B cell (primary cell): Measurements from ENCODE around the gene ESRRA. TPM values are rescaled to one million over a fixed set of nuclear protein-coding genes. Genes with fewer than 3 reads are reported as not detected.

Experiments used
- ATAC-seq: fragments of 200-7000 bp; cut with Tn5 transposase; one replicate; pipeline ENCODE4 v1.10.0; 2021; ENCODE audit warnings: low read depth, mild to moderate bottlenecking, moderate number of reproducible peaks, moderate library complexity
- CTCF ChIA-PET: fragments of 350-600 bp; sonication (Branson Sonifier 250); formaldehyde crosslinking; loops from one replicate; lab custom pipeline; 2021; ENCODE audit warnings: antibody characterized with exemption, inconsistent platforms; lab: Charles Lee
- POLR2A ChIA-PET: fragments of 350-600 bp; sonication (Branson Sonifier 250); formaldehyde crosslinking; loops from one replicate; lab custom pipeline; 2021; ENCODE audit warnings: antibody characterized with exemption; lab: Charles Lee
- DNase-seq: peaks from one replicate; pipeline ENCODE4 v3.0.0; 2013
- H2AFZ ChIP-seq: 2 replicates; pipeline ENCODE4 v1.6.1; 2012; ENCODE audit warnings: mild to moderate bottlenecking, low read depth, low read length; ENCODE audit not compliant: insufficient read depth, poor library complexity, severe bottlenecking
- H3K27ac ChIP-seq, 2 donors: 1 replicate in 1 of 2; 2 replicates in 1 of 2; pipeline ENCODE4 v1.5.1; 2012 to 2013; ENCODE audit warnings: low read length in 2 of 2, mild to moderate bottlenecking in 2 of 2, moderate library complexity in 1 of 2
- H3K27me3 ChIP-seq, 4 experiments: fragments of 200-600 bp in 1 of 4; sonication (generic) in 1 of 4; replicated peaks in 1 of 4; 1 replicate in 2 of 4; 2 replicates in 2 of 4; pipeline versions ENCODE4 v1.6.1 to v1.7.0; 2013 to 2016; ENCODE audit warnings: low read length in 3 of 4, mild to moderate bottlenecking in 2 of 4, mixed read lengths in 1 of 4, moderate library complexity in 1 of 4; ENCODE audit not compliant: insufficient read depth in 4 of 4, control insufficient read depth in 3 of 4; ENCODE audit errors: control extremely low read depth in 1 of 4
- H3K36me3 ChIP-seq, 2 experiments: replicated peaks in 1 of 2; 1 replicate in 1 of 2; 2 replicates in 1 of 2; pipeline versions ENCODE4 v1.6.1 to v1.7.1; 2013; ENCODE audit warnings: low read length in 1 of 2; ENCODE audit not compliant: insufficient read depth in 2 of 2, control insufficient read depth in 1 of 2; ENCODE audit errors: control extremely low read depth in 1 of 2, extremely low read depth in 1 of 2
- H3K4me1 ChIP-seq, 2 donors: fragments of 200-600 bp in 1 of 2; sonication (generic) in 1 of 2; 1 replicate in 1 of 2; 2 replicates in 1 of 2; pipeline versions ENCODE4 v1.5.1 to v1.6.1; 2013 to 2017; ENCODE audit warnings: low read length in 2 of 2; ENCODE audit not compliant: control insufficient read depth in 2 of 2, insufficient read depth in 2 of 2
- H3K4me2 ChIP-seq: replicated peaks from 2 replicates; pipeline ENCODE3; 2012; ENCODE audit warnings: mild to moderate bottlenecking, low read depth, low read length; ENCODE audit not compliant: poor library complexity, severe bottlenecking
- H3K4me3 ChIP-seq, 5 experiments: fragments of 200-600 bp in 1 of 5; sonication (generic) in 1 of 5; 1 replicate in 3 of 5; 2 replicates in 2 of 5; pipeline versions ENCODE4 v1.5.1 to v1.7.0; 2011 to 2016; ENCODE audit warnings: low read length in 4 of 5, mild to moderate bottlenecking in 4 of 5, low read depth in 2 of 5, control low read depth in 1 of 5, moderate library complexity in 1 of 5; ENCODE audit not compliant: insufficient read depth in 1 of 5; ENCODE audit errors: control extremely low read depth in 1 of 5, extremely low read depth in 1 of 5
- H3K79me2 ChIP-seq: fragments of 200-600 bp; sonication (generic); one replicate; pipeline ENCODE4 v1.6.0; 2016; ENCODE audit warnings: low read length; ENCODE audit not compliant: control insufficient read depth, insufficient read depth
- H3K9ac ChIP-seq: fragments of 200-600 bp; sonication (generic); 2 replicates; pipeline ENCODE4 v1.6.1; 2017; ENCODE audit warnings: mild to moderate bottlenecking, low read length, moderate library complexity
- H3K9me3 ChIP-seq, 3 donors: one replicate each; pipeline versions ENCODE4 v1.6.1 to v1.7.1; 2013; ENCODE audit warnings: low read length in 2 of 3; ENCODE audit not compliant: control insufficient read depth in 2 of 3, insufficient read depth in 1 of 3; ENCODE audit errors: control extremely low read depth in 1 of 3
- H4K20me1 ChIP-seq: 2 replicates; pipeline ENCODE4 v1.6.0; 2012; ENCODE audit warnings: mild to moderate bottlenecking, low read length; ENCODE audit not compliant: insufficient read depth, control insufficient read depth, poor library complexity, severe bottlenecking
- H3K27ac Mint-ChIP-seq: one replicate; pipeline ENCODE4 v1.8.0; 2021; ENCODE audit warnings: mixed read lengths
- H3K27me3 Mint-ChIP-seq: one replicate; pipeline ENCODE4 v1.8.0; 2021; ENCODE audit warnings: mixed read lengths
- H3K4me1 Mint-ChIP-seq: one replicate; pipeline ENCODE4 v1.8.0; 2021; ENCODE audit warnings: mixed read lengths
- H3K4me3 Mint-ChIP-seq: one replicate; pipeline ENCODE4 v1.8.0; 2021; ENCODE audit warnings: mixed read lengths
- H3K9me3 Mint-ChIP-seq: one replicate; pipeline ENCODE4 v1.8.0; 2022; ENCODE audit warnings: mixed read lengths; ENCODE audit not compliant: insufficient read depth
- EZH2 ChIP-seq: IDR thresholded peaks from 2 replicates; pipeline ENCODE4 v1.6.1; 2012; ENCODE audit warnings: borderline replicate concordance, low read depth, mild to moderate bottlenecking, moderate library complexity, low read length; ENCODE audit not compliant: insufficient read depth, poor library complexity, severe bottlenecking
- WGBS: methylation state at CpG from one replicate; pipeline ENCODE4 v1.1.5; 2013; ENCODE audit warnings: missing lambda C conversion rate; ENCODE audit not compliant: insufficient coverage; 5-methylcytosine and 5-hydroxymethylcytosine counted together
- intact Hi-C: fragments of 100-400 bp; cut with micrococcal nuclease; formaldehyde crosslinking; loops from one replicate; pipeline ENCODE4 v1.10.0; 2022
- polyA plus RNA-seq: library from polyadenylated mRNA; depleted of rRNA; stranded (reverse); fragments of >200 nt; gene quantifications from 2 replicates; pipeline ENCODE4 v1.2.3, GENCODE V29; 2012
- total RNA-seq, 2 donors: library from RNA; stranded (reverse); fragments of 120-200 nt in 1 of 2; gene quantifications; 1 replicate in 1 of 2; 2 replicates in 1 of 2; pipeline versions ENCODE4 v1.2.3 to v1.2.4, GENCODE V29; 2013 to 2022
- TF ChIP-seq, protein P1 (sequence below): fragments of 200-600 bp; IDR thresholded peaks from one replicate; pipeline ENCODE4 v1.8.0; 2022; ENCODE audit warnings: antibody characterized with exemption, mild to moderate bottlenecking

ESRRA gene
- total and polyA plus RNA-seq, 2 donors (not counting 1 experiment from before 2014, with no cell fraction given) = 16.3 to 39.6 TPM

DNA sequence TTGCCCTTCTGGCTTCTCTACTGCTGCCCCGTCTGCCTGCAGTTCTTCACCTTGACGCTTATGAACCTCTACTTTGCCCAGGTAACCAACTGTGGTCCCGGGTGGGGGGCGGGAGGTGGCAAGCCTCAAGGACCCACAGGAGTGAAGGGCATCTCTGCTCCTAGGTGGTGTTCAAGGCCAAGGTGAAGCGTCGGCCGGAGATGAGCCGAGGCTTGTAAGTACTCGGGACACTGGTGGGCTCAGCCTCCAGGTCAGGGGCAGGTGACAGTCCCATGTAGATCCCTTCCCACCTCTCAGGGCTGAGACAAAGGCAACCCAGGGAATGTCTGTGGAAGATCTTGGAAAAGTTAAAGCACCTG, 18.5 kb upstream of the ESRRA start:
- POLR2A ChIA-PET = interaction anchor here (5.7 kb wide), 1 partner anchor 17 kb away, joined by 67 read pairs; no protein-coding TSS in a partner anchor
- peak overlapping the region; percentile 78 for H3K4me3 Mint-ChIP-seq
- Histone ChIP-seq H3K9ac (no peak overlapping the region), H3K79me2 (peaks cover 35% of the 10 kb centered on the region), H3K4me1 (peaks cover 19 to 21% of the 10 kb centered on the region in 2 donors), H3K27me3 (peaks cover 0 to 14% (median 6%) of the 10 kb centered on the region in 4 experiments), H3K36me3 (peaks cover 0 to 7% of the 10 kb centered on the region in 2 experiments), H2AFZ (no peak overlapping the region), H4K20me1 (peaks cover 22% of the 10 kb centered on the region), H3K27ac (no peak overlapping the region), H3K4me3 (no peak overlapping the region), H3K9me3 (peaks cover 0 to 6% (median 0%) of the 10 kb centered on the region in 3 donors), H3K4me2 (no peak overlapping the region)
- CTCF ChIA-PET = interaction anchor here (1.0 to 6.8 kb wide), 5 partner anchors 16 to 82 kb away, joined by 3 to 47 read pairs (median 5); partner anchors contain the start of genes CATSPERZ, FERMT3 and PRDX5
- 95% methylated on average over 9 of the region's 9 CpGs for WGBS
- ATAC-seq = no peak
- intact Hi-C loops = no loop called here
- DNase-seq = no peak
- no peaks in the 10 kb centered on the region for H3K9me3 Mint-ChIP-seq
- H3K27ac Mint-ChIP-seq = peak overlapping the region; percentile 75
- peaks cover 6% of the 10 kb centered on the region for H3K27me3 Mint-ChIP-seq
- TF ChIP-seq, protein P1, sequence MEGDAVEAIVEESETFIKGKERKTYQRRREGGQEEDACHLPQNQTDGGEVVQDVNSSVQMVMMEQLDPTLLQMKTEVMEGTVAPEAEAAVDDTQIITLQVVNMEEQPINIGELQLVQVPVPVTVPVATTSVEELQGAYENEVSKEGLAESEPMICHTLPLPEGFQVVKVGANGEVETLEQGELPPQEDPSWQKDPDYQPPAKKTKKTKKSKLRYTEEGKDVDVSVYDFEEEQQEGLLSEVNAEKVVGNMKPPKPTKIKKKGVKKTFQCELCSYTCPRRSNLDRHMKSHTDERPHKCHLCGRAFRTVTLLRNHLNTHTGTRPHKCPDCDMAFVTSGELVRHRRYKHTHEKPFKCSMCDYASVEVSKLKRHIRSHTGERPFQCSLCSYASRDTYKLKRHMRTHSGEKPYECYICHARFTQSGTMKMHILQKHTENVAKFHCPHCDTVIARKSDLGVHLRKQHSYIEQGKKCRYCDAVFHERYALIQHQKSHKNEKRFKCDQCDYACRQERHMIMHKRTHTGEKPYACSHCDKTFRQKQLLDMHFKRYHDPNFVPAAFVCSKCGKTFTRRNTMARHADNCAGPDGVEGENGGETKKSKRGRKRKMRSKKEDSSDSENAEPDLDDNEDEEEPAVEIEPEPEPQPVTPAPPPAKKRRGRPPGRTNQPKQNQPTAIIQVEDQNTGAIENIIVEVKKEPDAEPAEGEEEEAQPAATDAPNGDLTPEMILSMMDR = no peak
- TF ChIP-seq EZH2 = no peak
- H3K4me1 Mint-ChIP-seq = peaks cover 24% of the 10 kb centered on the region

- Histone ChIP-seq H3K9ac (no peak overlapping the region), H3K4me1 (peaks cover 27 to 29% of the 10 kb centered on the region in 2 donors), H3K4me2 (no peak overlapping the region), H3K27ac (no peak overlapping the region), H3K79me2 (peaks cover 26% of the 10 kb centered on the region), H2AFZ (no peak overlapping the region), H4K20me1 (peaks cover 27% of the 10 kb centered on the region), H3K27me3 (peaks cover 0 to 20% (median 11%) of the 10 kb centered on the region in 4 experiments), H3K9me3 (peaks cover 0 to 11% (median 0%) of the 10 kb centered on the region in 3 donors), H3K36me3 (no peaks in the 10 kb centered on the region), H3K4me3 (no peak overlapping the region)
- TF ChIP-seq, protein P1 = no peak
- TF ChIP-seq EZH2 = no peak
- ATAC-seq (no peak), DNase-seq (no peak)
- ChIA-PET POLR2A (interaction anchor here (0.6 kb wide), 1 partner anchor 22 kb away, joined by 5 read pairs; no protein-coding TSS in a partner anchor), CTCF (interaction anchor here (2.1 to 6.8 kb wide), 3 partner anchors 15 to 83 kb away, joined by 5 to 47 read pairs (median 8); partner anchors contain the start of gene CATSPERZ)
- peak overlapping the region; percentile 29 for H3K4me3 Mint-ChIP-seq
- 97% methylated on average over 33 of the region's 33 CpGs for WGBS
- H3K27ac Mint-ChIP-seq = no peak overlapping the region
- no peaks in the 10 kb centered on the region for H3K9me3 Mint-ChIP-seq
- intact Hi-C loops = no loop called here
- H3K4me1 Mint-ChIP-seq = peaks cover 26% of the 10 kb centered on the region
- peaks cover 9% of the 10 kb centered on the region for H3K27me3 Mint-ChIP-seq
Measured at GRCh38 chr11:64287676-64288352, 17.5 kb upstream of the ESRRA start.
